HK-2 (cell line): ENCODE measurements around the gene TP73.
A peak's percentile ranks its signal among the peaks of the same experiment; 100 is the strongest.

Experiments
- DNase-seq: peaks from one replicate; pipeline ENCODE4 v3.0.0-alpha.2; 2018; ENCODE audit not compliant: unreplicated experiment

Gene TP73

GRCh38 chr1:3762151-3762872 is 110.0 kb downstream of the TP73 start:
- no peak for DNase-seq

GRCh38 chr1:3762873-3763228 is 110.5 kb downstream of the TP73 start:
- no peak for DNase-seq

- no peak for DNase-seq
These were observed 111.2 kb downstream of the TP73 start for GRCh38 chr1:3763351-3764125.

GRCh38 chr1:3767328-3767925 is 115.1 kb downstream of the TP73 start:
- DNase-seq: no peak

- DNase-seq: no peak
These were observed 116.6 kb downstream of the TP73 start for GRCh38 chr1:3768811-3769390.

- DNase-seq: no peak
These were observed 117.9 kb downstream of the TP73 start for GRCh38 chr1:3770047-3770765.

GRCh38 chr1:3771108-3772026 is 119.1 kb downstream of the TP73 start:
- DNase-seq: no peak

- DNase-seq: peak; percentile 93
These were observed 119.9 kb downstream of the TP73 start for GRCh38 chr1:3772027-3772714.

GRCh38 chr1:3772715-3773571 is 120.6 kb downstream of the TP73 start, which contains the start of gene SMIM1:
TSS of gene SMIM1 (plus strand) at chr1:3772749. CDS start at chr1:3775374, 2,625 bp downstream.
- no peak for DNase-seq

GRCh38 chr1:3773572-3774275 is 121.4 kb downstream of the TP73 start:
- no peak for DNase-seq

GRCh38 chr1:3774276-3774945 is 122.1 kb downstream of the TP73 start:
- DNase-seq: no peak

- peak; percentile 37 for DNase-seq
These were observed 122.7 kb downstream of the TP73 start for GRCh38 chr1:3774946-3775489.

GRCh38 chr1:3775490-3776230 is 123.3 kb downstream of the TP73 start:
- peak; percentile 85 for DNase-seq

- peak; percentile 32 for DNase-seq
These were observed 124.1 kb downstream of the TP73 start for GRCh38 chr1:3776231-3776961.

GRCh38 chr1:3777078-3777547 is 124.8 kb downstream of the TP73 start:
- no peak for DNase-seq
